Prostate gland (tissue), 2 donors: Measurements from ENCODE around the gene COX10. TPM values are rescaled to one million over a fixed set of nuclear protein-coding genes. Genes with fewer than 3 reads are reported as not detected.

ENCODE experiments used
- DNase-seq: peaks from one replicate; pipeline ENCODE4 v3.0.0-alpha.2; 2019; ENCODE audit warnings: low spot score
- H3K27ac ChIP-seq, 2 donors: fragments of 200-600 bp; sonication (generic); 2 replicates each; pipeline ENCODE4 v1.5.1; 2017 to 2019
- H3K27me3 ChIP-seq: fragments of 200-600 bp; sonication (generic); replicated peaks from 2 replicates; pipeline ENCODE4 v1.5.1; 2019; ENCODE audit not compliant: insufficient read depth
- H3K36me3 ChIP-seq, 2 donors: fragments of 200-600 bp; sonication (generic); 1 replicate in 1 of 2; 2 replicates in 1 of 2; pipeline versions ENCODE4 v1.5.1 to v1.8.1; 2017 to 2019
- H3K4me1 ChIP-seq: fragments of 200-600 bp; sonication (generic); replicated peaks from 2 replicates; pipeline ENCODE4 v1.5.1; 2019
- H3K4me3 ChIP-seq, 2 donors: fragments of 200-600 bp; sonication (generic); 2 replicates each; pipeline ENCODE4 v1.5.1; 2017 to 2019
- H3K9me3 ChIP-seq: fragments of 200-600 bp; sonication (generic); 2 replicates; pipeline ENCODE4 v1.5.1; 2017
- CTCF ChIP-seq, 4 experiments: fragments of 200-600 bp in 2 of 4; fragments of 450-650 bp in 2 of 4; sonication (generic) in 2 of 4; IDR thresholded peaks; 1 replicate in 3 of 4; 2 replicates in 1 of 4; pipeline ENCODE4 v1.5.1; 2016 to 2019; ENCODE audit warnings: antibody characterized with exemption in 4 of 4, mild to moderate bottlenecking in 2 of 4, moderate library complexity in 2 of 4
- POLR2A ChIP-seq: fragments of 450-650 bp; IDR thresholded peaks from one replicate; pipeline ENCODE4 v1.6.1; 2016; ENCODE audit warnings: antibody characterized with exemption, mild to moderate bottlenecking
- POLR2AphosphoS5 ChIP-seq: sonication (generic); formaldehyde crosslinking; IDR thresholded peaks from one replicate; pipeline ENCODE4 v1.6.1; 2017; ENCODE audit warnings: antibody characterized with exemption
- WGBS: methylation state at CpG from one replicate; pipeline ENCODE4 v1.1.5; 2018; 5-methylcytosine and 5-hydroxymethylcytosine counted together
- intact Hi-C: fragments of 100-400 bp; cut with DNase I; formaldehyde crosslinking; loops from one replicate; pipeline ENCODE4 v1.14.2; 2022
- total RNA-seq, 2 donors: library from RNA; depleted of rRNA; stranded (reverse); fragments of >200 nt; gene quantifications; one replicate each; pipeline ENCODE4 v1.1.0, GENCODE V29; 2016

Gene COX10
- total RNA-seq, 2 donors from 2014 or later, result 16.5 to 35.1 TPM

- no peaks in the 10 kb centered on the region for H3K4me1 ChIP-seq
- no peak overlapping the region for H3K27ac ChIP-seq
- no peak overlapping the region for H3K4me3 ChIP-seq
- TF ChIP-seq POLR2A (no peak), POLR2AphosphoS5 (no peak), CTCF (IDR thresholded peaks at IDR 0.05) (no peak)
- no peak for DNase-seq
- no peaks in the 10 kb centered on the region for H3K9me3 ChIP-seq
- WGBS, result 84% methylated on average over 4 of the region's 4 CpGs
- intact Hi-C loops, result no loop called here
- H3K27me3 ChIP-seq, result no peaks in the 10 kb centered on the region
- no peaks in the 10 kb centered on the region for H3K36me3 ChIP-seq
These were observed 66.7 kb downstream of the COX10 start for GRCh38 chr17:14135906-14136590.

GRCh38 chr17:14138649-14139048, 69.3 kb downstream of the COX10 start:
- WGBS, result 97% methylated on average over 7 of the region's 7 CpGs
- H3K9me3 ChIP-seq, result no peaks in the 10 kb centered on the region
- no peaks in the 10 kb centered on the region for H3K4me1 ChIP-seq
- TF ChIP-seq CTCF (IDR thresholded peaks at IDR 0.05) (no peak), POLR2A (no peak), POLR2AphosphoS5 (no peak)
- intact Hi-C loops, result no loop called here
- no peak overlapping the region for H3K4me3 ChIP-seq
- no peaks in the 10 kb centered on the region for H3K27me3 ChIP-seq
- no peak for DNase-seq
- no peaks in the 10 kb centered on the region for H3K36me3 ChIP-seq
- no peak overlapping the region for H3K27ac ChIP-seq

- H3K27ac ChIP-seq, result no peak overlapping the region
- no peaks in the 10 kb centered on the region for H3K27me3 ChIP-seq
- no peak overlapping the region for H3K4me3 ChIP-seq
- DNase-seq, result no peak
- no peaks in the 10 kb centered on the region for H3K4me1 ChIP-seq
- H3K9me3 ChIP-seq, result no peaks in the 10 kb centered on the region
- intact Hi-C loops, result no loop called here
- TF ChIP-seq POLR2A (no peak), CTCF (IDR thresholded peaks at IDR 0.05) (no peak), POLR2AphosphoS5 (no peak)
- WGBS, result 50% methylated on average over 3 of the region's 3 CpGs
- no peaks in the 10 kb centered on the region for H3K36me3 ChIP-seq
These were observed 74.4 kb downstream of the COX10 start for GRCh38 chr17:14143688-14144087.

GRCh38 chr17:14144508-14144907, 75.2 kb downstream of the COX10 start:
- Histone ChIP-seq H3K27ac (no peak overlapping the region), H3K4me1 (no peaks in the 10 kb centered on the region), H3K27me3 (no peaks in the 10 kb centered on the region), H3K4me3 (no peak overlapping the region), H3K9me3 (no peaks in the 10 kb centered on the region), H3K36me3 (no peaks in the 10 kb centered on the region)
- TF ChIP-seq POLR2A, result no peak
- TF ChIP-seq POLR2AphosphoS5, result no peak
- no peak for TF ChIP-seq CTCF (IDR thresholded peaks at IDR 0.05)
- WGBS, result 44% methylated on average over 4 of the region's 4 CpGs
- intact Hi-C loops, result no loop called here
- no peak for DNase-seq

GRCh38 chr17:14149751-14150150, 80.4 kb downstream of the COX10 start:
- intact Hi-C loops, result no loop called here
- H3K4me1 ChIP-seq, result no peaks in the 10 kb centered on the region
- H3K27ac ChIP-seq, result no peak overlapping the region
- H3K9me3 ChIP-seq, result no peaks in the 10 kb centered on the region
- no peaks in the 10 kb centered on the region for H3K27me3 ChIP-seq
- WGBS, result 95% methylated on average over 5 of the region's 5 CpGs
- no peaks in the 10 kb centered on the region for H3K36me3 ChIP-seq
- no peak overlapping the region for H3K4me3 ChIP-seq
- DNase-seq, result no peak
- TF ChIP-seq CTCF (IDR thresholded peaks at IDR 0.05) (no peak), POLR2AphosphoS5 (no peak), POLR2A (no peak)
